ENCODE measurements around the gene GPC6. TPM values are rescaled to one million over a fixed set of nuclear protein-coding genes. Genes with fewer than 3 reads are reported as not detected.

The GPC6 gene
- total RNA-seq, 1 donor from 2014 or later, result 18.7 TPM

DNA sequence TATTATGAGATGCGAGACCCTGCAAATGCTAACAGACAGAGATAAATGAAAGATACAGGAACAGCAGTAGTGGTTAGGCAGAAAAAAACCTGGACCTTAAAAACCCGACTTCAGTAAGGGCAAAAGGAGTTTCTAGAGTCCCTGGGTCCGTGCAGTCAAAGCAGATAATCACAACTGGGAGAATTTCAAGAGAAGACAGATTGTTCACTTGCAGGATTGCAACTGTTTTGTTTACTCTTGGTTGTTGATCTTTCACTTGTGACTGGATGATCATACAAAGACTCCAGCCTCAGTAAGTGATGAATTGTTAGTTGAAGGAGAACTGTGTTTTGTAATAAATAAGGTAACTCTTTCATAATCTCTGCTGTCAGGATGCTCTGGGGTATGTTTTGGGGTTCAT lies 135.1 kb downstream of the GPC6 start:
- TF ChIP-seq, protein P1, sequence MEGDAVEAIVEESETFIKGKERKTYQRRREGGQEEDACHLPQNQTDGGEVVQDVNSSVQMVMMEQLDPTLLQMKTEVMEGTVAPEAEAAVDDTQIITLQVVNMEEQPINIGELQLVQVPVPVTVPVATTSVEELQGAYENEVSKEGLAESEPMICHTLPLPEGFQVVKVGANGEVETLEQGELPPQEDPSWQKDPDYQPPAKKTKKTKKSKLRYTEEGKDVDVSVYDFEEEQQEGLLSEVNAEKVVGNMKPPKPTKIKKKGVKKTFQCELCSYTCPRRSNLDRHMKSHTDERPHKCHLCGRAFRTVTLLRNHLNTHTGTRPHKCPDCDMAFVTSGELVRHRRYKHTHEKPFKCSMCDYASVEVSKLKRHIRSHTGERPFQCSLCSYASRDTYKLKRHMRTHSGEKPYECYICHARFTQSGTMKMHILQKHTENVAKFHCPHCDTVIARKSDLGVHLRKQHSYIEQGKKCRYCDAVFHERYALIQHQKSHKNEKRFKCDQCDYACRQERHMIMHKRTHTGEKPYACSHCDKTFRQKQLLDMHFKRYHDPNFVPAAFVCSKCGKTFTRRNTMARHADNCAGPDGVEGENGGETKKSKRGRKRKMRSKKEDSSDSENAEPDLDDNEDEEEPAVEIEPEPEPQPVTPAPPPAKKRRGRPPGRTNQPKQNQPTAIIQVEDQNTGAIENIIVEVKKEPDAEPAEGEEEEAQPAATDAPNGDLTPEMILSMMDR (conservative IDR thresholded peaks at IDR 0.05; ENCODE audit: low read depth, low read length), result no peak
- no peak overlapping the region for H3K4me3 ChIP-seq (ENCODE audit: low read depth, low read length)
- no peak for DNase-seq (ENCODE audit: low read depth)

DNA sequence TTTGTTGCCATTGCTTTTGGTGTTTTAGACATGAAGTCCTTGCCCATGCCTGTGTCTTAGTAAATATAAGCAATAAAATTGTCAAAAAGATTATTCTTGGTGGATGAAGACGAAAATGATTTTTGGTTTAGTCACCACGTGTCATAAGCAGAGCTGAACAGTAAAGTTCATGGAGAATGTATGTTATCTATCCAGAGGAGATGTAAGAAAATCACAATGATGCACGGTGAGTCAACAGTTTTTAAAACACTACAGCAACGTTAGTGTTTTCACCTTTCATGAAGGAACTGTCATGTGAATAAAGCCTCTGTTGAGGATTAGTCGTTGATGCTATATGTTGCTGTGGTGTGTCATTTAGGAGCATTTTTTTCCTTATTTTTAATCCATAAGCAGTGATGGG lies 137.6 kb downstream of the GPC6 start:
- TF ChIP-seq, protein P1 (conservative IDR thresholded peaks at IDR 0.05; ENCODE audit: low read depth, low read length), result no peak
- no peak for DNase-seq (ENCODE audit: low read depth)
- no peak overlapping the region for H3K4me3 ChIP-seq (ENCODE audit: low read depth, low read length)

DNA sequence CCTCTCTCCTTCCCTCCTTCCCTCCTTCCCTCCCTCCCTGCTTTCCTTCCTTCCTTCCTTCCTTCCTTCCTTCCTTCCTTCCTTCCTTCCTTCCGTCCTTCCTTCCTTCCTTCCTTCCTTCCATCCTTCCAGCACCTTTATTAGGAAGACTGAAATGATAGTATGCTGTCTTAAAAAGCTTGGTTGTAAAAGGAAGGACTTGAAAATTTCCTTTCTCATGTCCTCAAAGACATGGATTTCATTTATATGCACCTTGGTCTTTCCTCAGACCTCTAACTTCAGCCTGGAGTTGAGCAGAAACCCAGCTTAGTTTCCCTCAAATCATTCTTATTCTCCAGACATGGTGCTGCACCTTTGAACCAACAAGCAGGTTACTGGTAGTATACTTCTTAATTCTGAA lies 141.7 kb downstream of the GPC6 start:
- DNase-seq (ENCODE audit: low read depth), result no peak
- TF ChIP-seq, protein P1 (conservative IDR thresholded peaks at IDR 0.05; ENCODE audit: low read depth, low read length), result no peak

DNA sequence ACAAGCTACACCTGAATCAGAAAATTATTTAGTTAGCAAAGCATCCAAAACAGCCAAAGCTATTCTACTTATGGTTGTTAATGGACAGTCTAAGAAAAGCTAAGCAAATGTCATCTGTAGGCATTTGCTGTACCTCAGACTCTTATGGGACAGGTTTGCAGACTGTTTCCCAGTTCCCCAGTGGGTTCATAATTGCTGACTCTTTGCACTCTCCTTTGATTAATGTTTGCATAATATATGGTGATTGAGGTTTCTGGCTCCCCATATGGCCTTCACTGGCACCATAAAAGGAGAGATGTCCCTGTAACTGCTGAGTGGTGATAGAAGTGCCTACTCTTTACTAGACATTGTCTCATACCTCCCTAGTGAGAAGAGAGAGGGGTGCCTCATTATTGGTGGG lies 142.1 kb downstream of the GPC6 start:
- no peak for DNase-seq (ENCODE audit: low read depth)
- no peak overlapping the region for H3K4me3 ChIP-seq (ENCODE audit: low read depth, low read length)
- TF ChIP-seq, protein P1 (conservative IDR thresholded peaks at IDR 0.05; ENCODE audit: low read depth, low read length), result no peak

More for the DNA sequence above, 141.7 kb downstream of the GPC6 start:
- H3K4me3 ChIP-seq (ENCODE audit: low read depth, low read length), result no peak overlapping the region

DNA sequence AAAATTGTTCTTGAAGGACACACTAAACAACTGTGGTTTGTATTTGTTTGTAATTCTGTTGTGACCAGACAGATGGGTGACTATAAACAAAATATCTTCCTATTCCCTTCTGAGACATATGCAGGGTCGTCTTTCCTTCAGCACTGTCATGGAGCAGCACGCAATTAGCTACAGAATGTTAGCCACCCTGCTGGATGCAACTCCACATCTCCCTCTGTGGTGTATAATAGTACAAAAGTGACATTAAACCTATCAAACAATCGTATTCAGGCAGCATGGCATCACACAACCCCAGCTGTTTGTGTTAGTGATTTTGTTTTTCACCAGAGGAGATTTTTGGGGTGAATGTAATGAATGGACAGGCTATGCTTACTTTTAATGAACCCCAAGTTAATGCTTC lies 146.2 kb downstream of the GPC6 start:
- TF ChIP-seq, protein P1 (conservative IDR thresholded peaks at IDR 0.05; ENCODE audit: low read depth, low read length), result no peak
- no peak for DNase-seq (ENCODE audit: low read depth)
- no peak overlapping the region for H3K4me3 ChIP-seq (ENCODE audit: low read depth, low read length)

DNA sequence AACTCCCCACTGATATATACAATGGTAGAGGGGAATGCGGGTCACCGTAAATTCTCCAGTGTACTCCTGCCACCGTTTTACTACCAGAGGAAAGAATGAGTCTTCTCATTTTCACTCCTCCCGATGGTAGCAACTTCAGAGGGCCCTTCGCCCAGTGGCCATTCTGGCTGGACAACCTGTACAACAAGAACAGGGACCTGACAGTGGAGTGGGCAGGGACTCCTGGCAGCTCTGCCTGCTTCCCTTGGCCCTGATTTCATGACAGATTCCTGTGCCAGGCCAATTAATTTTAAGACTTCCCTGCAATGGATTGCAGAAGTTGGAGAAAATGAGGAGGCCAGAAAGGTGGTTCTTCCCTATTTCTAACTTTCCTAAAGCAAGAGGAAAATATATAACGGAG lies 148.9 kb downstream of the GPC6 start:
- TF ChIP-seq, protein P1 (conservative IDR thresholded peaks at IDR 0.05; ENCODE audit: low read depth, low read length), result no peak
- no peak for DNase-seq (ENCODE audit: low read depth)
- H3K4me3 ChIP-seq (ENCODE audit: low read depth, low read length), result no peak overlapping the region

DNA sequence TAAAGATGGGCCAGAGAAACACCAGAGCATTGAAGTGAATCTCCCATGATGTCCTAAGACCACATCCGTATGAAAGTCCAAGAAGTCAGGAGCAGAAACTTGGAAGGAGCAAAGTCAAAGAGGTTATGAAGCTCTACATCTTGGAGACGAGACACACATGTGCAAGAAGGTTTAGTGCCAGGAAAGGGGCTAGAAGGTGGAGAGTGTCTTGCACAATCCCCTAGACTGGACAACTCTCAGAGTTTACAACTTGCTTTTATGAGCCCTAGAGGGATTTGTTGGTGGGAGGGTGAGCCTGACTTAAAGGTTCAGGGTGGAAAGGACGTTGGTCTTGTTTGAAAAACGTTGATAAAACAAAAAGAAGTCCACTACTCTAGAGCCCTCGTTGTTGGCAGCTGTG lies 150.6 kb downstream of the GPC6 start:
- DNase-seq (ENCODE audit: low read depth), result no peak
- H3K4me3 ChIP-seq (ENCODE audit: low read depth, low read length), result no peak overlapping the region
- TF ChIP-seq, protein P1 (conservative IDR thresholded peaks at IDR 0.05; ENCODE audit: low read depth, low read length), result no peak

Data from epithelial cell of proximal tubule (primary cell).